NCI-H446 treated with DMSO at 0.1 percent for 48 hours (cell line): ENCODE data around the gene MAPKBP1.
"Not testable (repeated sequence)": the region's sequence is repeated elsewhere in the genome, so short reads cannot be mapped to it uniquely, and the experiment has no call there.

Experiments
- DNase-seq: peaks from one replicate; lab custom pipeline; 2025; lab: John Stamatoyannopoulos, UW

The MAPKBP1 gene

GRCh38 chr15:41827880-41828806 is 53.9 kb downstream of the MAPKBP1 start, which contains the start of gene JMJD7:
Gene JMJD7, plus strand, starts transcription at chr15:41828092. Its CDS starts 33 bp downstream, at chr15:41828125.
- DNase-seq: peak; percentile 24

- DNase-seq: no peak
Observed at GRCh38 chr15:41828807-41829141, 54.5 kb downstream of the MAPKBP1 start.

- DNase-seq: no peak
Observed at GRCh38 chr15:41829959-41830646, 55.8 kb downstream of the MAPKBP1 start.

- not testable (repeated sequence) for DNase-seq
Observed at GRCh38 chr15:41831291-41831690, 57.0 kb downstream of the MAPKBP1 start.

GRCh38 chr15:41832208-41832607 is 57.9 kb downstream of the MAPKBP1 start:
- DNase-seq: no peak

GRCh38 chr15:41832875-41833274 is 58.6 kb downstream of the MAPKBP1 start:
- no peak for DNase-seq

- DNase-seq: no peak
Observed at GRCh38 chr15:41834096-41834495, 59.8 kb downstream of the MAPKBP1 start.

- no peak for DNase-seq
Observed at GRCh38 chr15:41836073-41836472, 61.8 kb downstream of the MAPKBP1 start.

- DNase-seq: no peak
Observed at GRCh38 chr15:41836713-41837454, 62.6 kb downstream of the MAPKBP1 start.

- DNase-seq: no peak
Observed at GRCh38 chr15:41838400-41838897, 64.2 kb downstream of the MAPKBP1 start, which contains the start of gene PLA2G4B. Gene PLA2G4B, plus strand, starts transcription at chr15:41838847. Its CDS starts 67 bp downstream, at chr15:41838914.

- DNase-seq: no peak
Observed at GRCh38 chr15:41839781-41840491, 65.7 kb downstream of the MAPKBP1 start.

- no peak for DNase-seq
Observed at GRCh38 chr15:41840673-41841072, 66.4 kb downstream of the MAPKBP1 start.

GRCh38 chr15:41841131-41841530 is 66.8 kb downstream of the MAPKBP1 start:
- DNase-seq: no peak

- no peak for DNase-seq
Observed at GRCh38 chr15:41842229-41842628, 67.9 kb downstream of the MAPKBP1 start.

GRCh38 chr15:41843571-41843970 is 69.3 kb downstream of the MAPKBP1 start:
- DNase-seq: no peak

GRCh38 chr15:41844814-41845213 is 70.5 kb downstream of the MAPKBP1 start:
- no peak for DNase-seq

- DNase-seq: no peak
Observed at GRCh38 chr15:41847206-41847605, 72.9 kb downstream of the MAPKBP1 start.

- DNase-seq: no peak
Observed at GRCh38 chr15:41847981-41848380, 73.7 kb downstream of the MAPKBP1 start.

- no peak for DNase-seq
Observed at GRCh38 chr15:41848631-41849030, 74.3 kb downstream of the MAPKBP1 start.

GRCh38 chr15:41849204-41849603 is 74.9 kb downstream of the MAPKBP1 start:
- no peak for DNase-seq

- no peak for DNase-seq
Observed at GRCh38 chr15:41849861-41850260, 75.6 kb downstream of the MAPKBP1 start.
